ENCODE results near the gene TRAPPC5. TPM values are rescaled to one million over a fixed set of nuclear protein-coding genes. Genes with fewer than 3 reads are reported as not detected.

The TRAPPC5 gene
- total RNA-seq, 1 experiment from 2014 or later: 77.4 TPM

GRCh38 chr19:7662657-7663056, 18.0 kb upstream of the TRAPPC5 start:
- no peak overlapping the region for H2BK5ac ChIP-seq (ENCODE audit: insufficient read length, low read length)
- no peaks in the 10 kb centered on the region; the same call in 1 of the 2 replicates for H3K27me3 ChIP-seq (ENCODE audit: insufficient read depth, low read length)
- H3K4me1 ChIP-seq (ENCODE audit: insufficient read depth, low read length): no peaks in the 10 kb centered on the region
- no peaks in the 10 kb centered on the region for H3K79me2 ChIP-seq (ENCODE audit: insufficient read depth, low read length)
- Mint-ChIP-seq H3K4me1 (0 out of 4 replicates have a peak, but pooled peaks cover 0 to 3% of the 10 kb centered on the region in 2 experiments), H3K9me3 (peaks cover 0 to 3% of the 10 kb centered on the region in 2 experiments; a peak in 1 of 5 replicates), H3K4me3 (no peak overlapping the region), H3K36me3 (ENCODE audit: insufficient read depth in 1 of 3, low read depth in 3 of 3) (no peaks in the 10 kb centered on the region; a peak in 1 of 7 replicates), H3K27me3 (ENCODE audit: low read depth) (peaks cover 76% of the 10 kb centered on the region), H3K27ac (no peak overlapping the region)
- H2AK5ac ChIP-seq (ENCODE audit: insufficient read length, low read length): no peak overlapping the region
- no peaks in the 10 kb centered on the region for H3K23me2 ChIP-seq (ENCODE audit: insufficient read length, low read depth, low read length, poor library complexity, severe bottlenecking)
- DNase-seq: no peak
- H3K9me3 ChIP-seq (ENCODE audit: control insufficient read depth, low read depth, low read length): no peaks in the 10 kb centered on the region
- H4K5ac ChIP-seq (ENCODE audit: insufficient read length, low read depth, low read length): no peak overlapping the region
- no peaks in the 10 kb centered on the region for H3K79me1 ChIP-seq (ENCODE audit: insufficient read depth, low read depth, low read length, poor library complexity, severe bottlenecking)
- H3K9ac ChIP-seq (ENCODE audit: extremely low read depth, insufficient read length, low read length): no peak overlapping the region
- no peak overlapping the region for H3T11ph ChIP-seq (ENCODE audit: low read length)
- no peaks in the 10 kb centered on the region for H4K20me1 ChIP-seq (ENCODE audit: control insufficient read depth, insufficient read depth, insufficient read length)
- no peak overlapping the region for H2BK20ac ChIP-seq (ENCODE audit: low read depth, low read length, poor library complexity, severe bottlenecking)
- H4K91ac ChIP-seq (ENCODE audit: insufficient read length, low read depth, low read length): no peak overlapping the region
- TF ChIP-seq CTCF (conservative IDR thresholded peaks at IDR 0.05): no peak
- H2BK120ac ChIP-seq (ENCODE audit: low read depth, low read length, poor library complexity, severe bottlenecking): no peak overlapping the region
- H3K4me2 ChIP-seq (ENCODE audit: insufficient read depth, insufficient read length, low read length): no peak overlapping the region
- H3K23ac ChIP-seq (ENCODE audit: insufficient read length, low read depth, low read length): no peak overlapping the region
- no peak overlapping the region for H3K27ac ChIP-seq (ENCODE audit: insufficient read length, low read depth, low read length)
- no peak overlapping the region for H3K4ac ChIP-seq (ENCODE audit: low read depth, low read length)
- no peak overlapping the region for H3K18ac ChIP-seq (ENCODE audit: insufficient read length, low read depth, low read length)
- no CpG with 5 or more reads among the region's 14 CpGs for WGBS (ENCODE audit: extremely low coverage, insufficient read length, low lambda C conversion rate)
- H2BK12ac ChIP-seq (ENCODE audit: insufficient read length, low read depth, low read length): no peak overlapping the region
- H3K14ac ChIP-seq (ENCODE audit: insufficient read depth, low read length): no peak overlapping the region
- H4K8ac ChIP-seq (replicated peaks; ENCODE audit: insufficient read length, low read depth, low read length): no peak overlapping the region
- H3K56ac ChIP-seq (ENCODE audit: insufficient read length, low read depth, low read length): no peak overlapping the region
- no peak overlapping the region for H2AFZ ChIP-seq (ENCODE audit: low read length)
- H2BK15ac ChIP-seq (ENCODE audit: low read depth, low read length): no peak overlapping the region

Data from H9 (cell line).